SU-DHL-6 (cell line): ENCODE measurements around the gene SLC22A23.

ENCODE experiments used
- H2AFZ ChIP-seq: fragments of 200-600 bp; sonication (generic); 2 replicates; pipeline ENCODE4 v1.6.1; 2014; ENCODE audit warnings: low read depth, mild to moderate bottlenecking, moderate library complexity, mixed read lengths, antibody characterized with exemption, low read length; ENCODE audit not compliant: severe bottlenecking
- H3F3A ChIP-seq: fragments of 200-600 bp; shearing (Covaris generic); 2 replicates; pipeline ENCODE4 v1.6.0; 2016; ENCODE audit warnings: antibody characterized with exemption, mild to moderate bottlenecking; ENCODE audit not compliant: insufficient read depth
- H3K27ac ChIP-seq: fragments of 200-600 bp; sonication (generic); 2 replicates; pipeline ENCODE4 v1.5.1; 2016; ENCODE audit warnings: low read depth, mild to moderate bottlenecking, low read length, moderate library complexity, mixed read lengths
- H3K27me3 ChIP-seq: fragments of 200-600 bp; sonication (generic), shearing (Covaris generic); 2 replicates; pipeline ENCODE4 v1.6.0; 2014; ENCODE audit warnings: mild to moderate bottlenecking, low read length
- H3K36me3 ChIP-seq: fragments of 200-600 bp; sonication (generic); 2 replicates; pipeline ENCODE4 v1.6.1; 2014; ENCODE audit warnings: mild to moderate bottlenecking, low read length, mixed read lengths
- H3K4me2 ChIP-seq: fragments of 300-600, 200-600 bp; shearing (Covaris generic), sonication (generic); 2 replicates; pipeline ENCODE4 v1.6.0; 2014; ENCODE audit warnings: low read length, low read depth, mild to moderate bottlenecking; ENCODE audit not compliant: poor library complexity, severe bottlenecking
- H3K4me3 ChIP-seq: fragments of 200-600 bp; sonication (generic); 2 replicates; pipeline ENCODE4 v1.5.1; 2014; ENCODE audit warnings: antibody characterized with exemption, low read length, mild to moderate bottlenecking, mixed read lengths; ENCODE audit not compliant: insufficient read depth, poor library complexity, severe bottlenecking
- H3K79me2 ChIP-seq: fragments of 200-600 bp; sonication (generic); 2 replicates; pipeline ENCODE4 v1.6.1; 2014; ENCODE audit warnings: mild to moderate bottlenecking, low read length, moderate library complexity; ENCODE audit not compliant: insufficient read depth
- H3K9ac ChIP-seq: fragments of 200-600 bp; sonication (generic); 2 replicates; pipeline ENCODE4 v1.7.0; 2014; ENCODE audit warnings: mild to moderate bottlenecking, low read length
- H3K9me2 ChIP-seq: fragments of 200-600 bp; sonication (generic); replicated peaks from 2 replicates; pipeline ENCODE4 v1.6.1; 2014; ENCODE audit warnings: low read length; ENCODE audit not compliant: insufficient read depth
- H3K9me3 ChIP-seq: fragments of 200-600 bp; sonication (generic); 2 replicates; pipeline ENCODE4 v1.6.1; 2014; ENCODE audit warnings: low read length, mixed read lengths; ENCODE audit not compliant: insufficient read depth
- H4K20me1 ChIP-seq: fragments of 200-600 bp; sonication (generic); 2 replicates; pipeline ENCODE4 v1.6.1; 2014; ENCODE audit warnings: low read depth, mild to moderate bottlenecking, antibody characterized with exemption, low read length, moderate library complexity, mixed read lengths
- EZH2phosphoT487 ChIP-seq: fragments of 200-600 bp; sonication (generic), shearing (Covaris generic); conservative IDR thresholded peaks from 2 replicates; pipeline ENCODE4 v1.6.1; 2018; ENCODE audit warnings: mild to moderate bottlenecking, antibody characterized with exemption, low read length, moderate library complexity, mixed read lengths
- TF ChIP-seq, protein P1 (sequence below): fragments of 200-600 bp; sonication (generic); IDR thresholded peaks from one replicate; pipeline ENCODE4 v1.5.1; 2017; ENCODE audit warnings: antibody characterized with exemption, mild to moderate bottlenecking, low read length, moderate library complexity; ENCODE audit not compliant: insufficient read depth, poor library complexity, severe bottlenecking

The SLC22A23 gene

GRCh38 chr6:3423439-3424184 lies 33.2 kb downstream of the SLC22A23 start:
- Histone ChIP-seq H3K4me2 (no peak overlapping the region), H3K27me3 (no peaks in the 10 kb centered on the region), H3K36me3 (no peaks in the 10 kb centered on the region), H3K79me2 (no peaks in the 10 kb centered on the region), H3F3A (no peaks in the 10 kb centered on the region), H3K4me3 (no peak overlapping the region), H4K20me1 (no peaks in the 10 kb centered on the region), H3K9ac (no peak overlapping the region), H3K9me3 (no peaks in the 10 kb centered on the region), H3K27ac (no peak overlapping the region), H2AFZ (no peak overlapping the region), H3K9me2 (no peaks in the 10 kb centered on the region)
- TF ChIP-seq, protein P1, sequence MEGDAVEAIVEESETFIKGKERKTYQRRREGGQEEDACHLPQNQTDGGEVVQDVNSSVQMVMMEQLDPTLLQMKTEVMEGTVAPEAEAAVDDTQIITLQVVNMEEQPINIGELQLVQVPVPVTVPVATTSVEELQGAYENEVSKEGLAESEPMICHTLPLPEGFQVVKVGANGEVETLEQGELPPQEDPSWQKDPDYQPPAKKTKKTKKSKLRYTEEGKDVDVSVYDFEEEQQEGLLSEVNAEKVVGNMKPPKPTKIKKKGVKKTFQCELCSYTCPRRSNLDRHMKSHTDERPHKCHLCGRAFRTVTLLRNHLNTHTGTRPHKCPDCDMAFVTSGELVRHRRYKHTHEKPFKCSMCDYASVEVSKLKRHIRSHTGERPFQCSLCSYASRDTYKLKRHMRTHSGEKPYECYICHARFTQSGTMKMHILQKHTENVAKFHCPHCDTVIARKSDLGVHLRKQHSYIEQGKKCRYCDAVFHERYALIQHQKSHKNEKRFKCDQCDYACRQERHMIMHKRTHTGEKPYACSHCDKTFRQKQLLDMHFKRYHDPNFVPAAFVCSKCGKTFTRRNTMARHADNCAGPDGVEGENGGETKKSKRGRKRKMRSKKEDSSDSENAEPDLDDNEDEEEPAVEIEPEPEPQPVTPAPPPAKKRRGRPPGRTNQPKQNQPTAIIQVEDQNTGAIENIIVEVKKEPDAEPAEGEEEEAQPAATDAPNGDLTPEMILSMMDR = no peak
- TF ChIP-seq EZH2phosphoT487 = no peak

GRCh38 chr6:3422435-3423070 lies 34.3 kb downstream of the SLC22A23 start:
- H3K9me3 ChIP-seq = no peaks in the 10 kb centered on the region
- H2AFZ ChIP-seq = no peak overlapping the region
- TF ChIP-seq EZH2phosphoT487 = no peak
- TF ChIP-seq, protein P1 = no peak
- no peak overlapping the region for H3K27ac ChIP-seq
- no peak overlapping the region for H3K4me2 ChIP-seq
- H3K36me3 ChIP-seq = no peaks in the 10 kb centered on the region
- H3K4me3 ChIP-seq = no peak overlapping the region
- H3F3A ChIP-seq = no peaks in the 10 kb centered on the region
- no peaks in the 10 kb centered on the region for H4K20me1 ChIP-seq
- no peaks in the 10 kb centered on the region for H3K27me3 ChIP-seq
- no peak overlapping the region for H3K9ac ChIP-seq
- no peaks in the 10 kb centered on the region for H3K79me2 ChIP-seq
- no peaks in the 10 kb centered on the region for H3K9me2 ChIP-seq

DNA sequence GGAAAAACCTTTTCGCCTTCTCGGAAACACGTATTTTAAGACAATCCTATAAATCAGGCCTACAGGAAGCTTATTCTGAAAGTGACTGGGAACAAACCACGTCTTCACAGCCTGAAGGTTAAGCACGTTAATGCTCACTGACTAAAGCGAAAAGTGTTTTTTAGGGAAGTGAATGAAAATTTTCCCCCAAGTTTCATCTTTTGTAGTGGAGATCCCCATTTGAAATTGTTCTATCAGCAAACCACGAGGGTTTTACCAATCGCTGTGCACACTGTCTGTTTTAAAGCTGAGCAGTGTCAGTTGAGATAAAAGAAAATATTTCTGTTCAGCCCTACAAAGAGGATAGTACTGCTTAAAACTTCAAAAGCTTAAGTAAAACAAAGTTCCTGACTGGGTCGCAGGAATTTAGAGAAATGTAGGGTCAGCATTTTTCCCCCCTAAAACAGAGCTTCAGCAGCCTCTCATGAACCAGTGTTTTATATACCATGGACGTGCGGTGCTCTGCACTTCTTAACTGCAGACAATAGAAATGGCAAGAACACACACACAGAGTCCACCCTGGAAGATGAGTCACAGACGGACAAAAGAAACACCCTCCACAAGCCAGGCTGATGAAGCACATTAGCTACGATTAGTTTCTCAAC lies 34.9 kb downstream of the SLC22A23 start:
- Histone ChIP-seq H3K27ac (no peak overlapping the region), H2AFZ (no peak overlapping the region), H3K36me3 (no peaks in the 10 kb centered on the region), H3K9me3 (no peaks in the 10 kb centered on the region), H3K79me2 (no peaks in the 10 kb centered on the region), H3K9me2 (no peaks in the 10 kb centered on the region), H3K9ac (no peak overlapping the region), H3K4me2 (no peak overlapping the region), H3F3A (no peaks in the 10 kb centered on the region), H3K27me3 (no peaks in the 10 kb centered on the region), H3K4me3 (no peak overlapping the region), H4K20me1 (no peaks in the 10 kb centered on the region)
- no peak for TF ChIP-seq EZH2phosphoT487
- TF ChIP-seq, protein P1 = no peak
